K562 (cell line): ENCODE data around the gene HDAC2. TPM values are rescaled to one million over a fixed set of nuclear protein-coding genes. Genes with fewer than 3 reads are reported as not detected.

Source experiments
- BDP1 ChIP-seq: IDR thresholded peaks from 3 replicates; pipeline ENCODE4 v1.6.1; 2011; ENCODE audit not compliant: insufficient read length, insufficient read depth
- CCAR2 ChIP-seq: fragments of 200-400 bp; formaldehyde crosslinking; IDR thresholded peaks from 2 replicates; pipeline ENCODE4 v1.6.1; 2017; ENCODE audit warnings: mild to moderate bottlenecking, low read depth, low read length
- CCNT2 ChIP-seq: IDR thresholded peaks from 2 replicates; pipeline ENCODE4 v1.6.1; 2011; ENCODE audit warnings: borderline replicate concordance, low read depth, mild to moderate bottlenecking, moderate library complexity, mixed read lengths, low read length; ENCODE audit not compliant: insufficient read length; ENCODE audit errors: extremely low read depth
- CHD1 ChIP-seq: fragments of 200-600 bp; sonication (generic); IDR thresholded peaks from one replicate; pipeline ENCODE4 v1.6.1; 2012; ENCODE audit warnings: mild to moderate bottlenecking, moderate library complexity, low read length, inconsistent platforms
- FOXK1 ChIP-seq: sonication (generic); formaldehyde crosslinking; IDR thresholded peaks from 2 replicates; pipeline ENCODE4 v1.8.0; 2022; ENCODE audit warnings: missing genetic modification reagents, mild to moderate bottlenecking, borderline replicate concordance
- MYBL2 ChIP-seq, 2 experiments: fragments of 450-650 bp in 1 of 2; sonication (generic) in 1 of 2; formaldehyde crosslinking in 1 of 2; IDR thresholded peaks; 2 replicates each; pipeline versions ENCODE4 v1.6.1 to v1.8.1; 2017 to 2022; ENCODE audit warnings: borderline replicate concordance in 1 of 2, inconsistent platforms in 1 of 2, low read depth in 1 of 2, mild to moderate bottlenecking in 1 of 2, missing genetic modification reagents in 1 of 2, moderate library complexity in 1 of 2
- NBN ChIP-seq: fragments of 450-650 bp; IDR thresholded peaks from 2 replicates; pipeline ENCODE4 v1.6.1; 2016; ENCODE audit warnings: low read depth, mild to moderate bottlenecking
- NCOA2 ChIP-seq, 2 experiments: fragments of 450-650 bp; IDR thresholded peaks; 2 replicates each; pipeline ENCODE4 v1.6.1; 2018; ENCODE audit warnings: mild to moderate bottlenecking in 2 of 2, moderate library complexity in 1 of 2; ENCODE audit not compliant: partially characterized antibody in 2 of 2
- POLR2A ChIP-seq: fragments of 450-650 bp; conservative IDR thresholded peaks from 2 replicates; pipeline ENCODE4 v1.6.1; 2016
- RBM39 ChIP-seq: fragments of 200-400 bp; formaldehyde crosslinking; optimal IDR thresholded peaks from 2 replicates; pipeline ENCODE3; 2018; ENCODE audit warnings: low read depth, low read length
- RFX5 ChIP-seq: IDR thresholded peaks from 2 replicates; pipeline ENCODE4 v1.6.1; 2011; ENCODE audit warnings: low read depth, mild to moderate bottlenecking, improper control_type of control experiment, low read length
- RNF219 ChIP-seq: fragments of 250-450 bp; sonication (Bioruptor Pico); IDR thresholded peaks from 2 replicates; pipeline ENCODE4 v1.5.0; 2022; ENCODE audit warnings: mild to moderate bottlenecking
- SAP30 ChIP-seq: fragments of 200-600 bp; sonication (generic); IDR thresholded peaks from 2 replicates; pipeline ENCODE4 v1.6.1; 2012; ENCODE audit warnings: borderline replicate concordance, low read depth, mild to moderate bottlenecking, moderate library complexity, low read length, control low read depth, inconsistent platforms; ENCODE audit not compliant: insufficient read depth, poor library complexity, severe bottlenecking
- SNRNP70 ChIP-seq: fragments of 200-400 bp; formaldehyde crosslinking; optimal IDR thresholded peaks from 2 replicates; pipeline ENCODE3; 2017; ENCODE audit warnings: low read depth, low read length
- SOX6 ChIP-seq: fragments of 450-650 bp; IDR thresholded peaks from 2 replicates; pipeline ENCODE4 v1.6.1; 2014; ENCODE audit warnings: mild to moderate bottlenecking
- TAF7 ChIP-seq: fragments of 450-650 bp; IDR thresholded peaks from 2 replicates; pipeline ENCODE4 v1.6.1; 2016; ENCODE audit warnings: missing genetic modification characterization, missing compliant biosample characterization
- TCF3 ChIP-seq: sonication (generic); formaldehyde crosslinking; IDR thresholded peaks from 2 replicates; pipeline ENCODE4 v1.4.0; 2020; ENCODE audit warnings: mild to moderate bottlenecking, missing genetic modification reagents
- ZNF41 ChIP-seq: fragments of 250-450 bp; sonication (Bioruptor Pico); conservative IDR thresholded peaks from 2 replicates; pipeline ENCODE4 v1.4.0; 2020; ENCODE audit warnings: mild to moderate bottlenecking
- ZNF583 ChIP-seq: fragments of 250-450 bp; sonication (Bioruptor Pico); IDR thresholded peaks from 2 replicates; pipeline ENCODE4 v1.4.0; 2020
- ZNF707 ChIP-seq: fragments of 250-450 bp; sonication (Bioruptor Pico); conservative IDR thresholded peaks from 2 replicates; pipeline ENCODE4 v1.8.0; 2022; ENCODE audit warnings: inconsistent platforms, mild to moderate bottlenecking, moderate library complexity
- polyA plus RNA-seq, 8 experiments: library from polyadenylated mRNA; depleted of rRNA in 4 of 8; stranded (reverse) in 5 of 8; unstranded in 3 of 8; fragments of >200 nt; fragmentation: Nextera tagmentation in 2 of 8; fragmentation: Illumina TruSeq in 1 of 8; extraction: Ambion mirVana in 2 of 8; extraction: Trizol in 1 of 8; gene quantifications; 2 replicates each; pipeline versions ENCODE4 v1.2.1 to v1.2.3, GENCODE V29; 2011 to 2014; ENCODE audit warnings: inconsistent platforms in 1 of 8, missing spikeins in 1 of 8
- total RNA-seq, 7 experiments: library from RNA; depleted of rRNA in 6 of 7; stranded (reverse); fragments of >200 nt in 6 of 7; fragmentation: Illumina TruSeq in 2 of 7; extraction: Trizol in 2 of 7; gene quantifications; 2 replicates each; pipeline versions ENCODE4 v1.2.1 to v1.2.3, GENCODE V29; 2011 to 2021; ENCODE audit warnings: low replicate concordance in 1 of 7
- TF ChIP-seq, protein P1 (sequence below): sonication (generic); formaldehyde crosslinking; IDR thresholded peaks from 2 replicates; pipeline ENCODE4 v1.8.0; 2022; ENCODE audit warnings: mild to moderate bottlenecking, missing genetic modification reagents, borderline replicate concordance
- TF ChIP-seq, protein P2 (sequence below): fragments of 450-650 bp; formaldehyde crosslinking; IDR thresholded peaks from 2 replicates; pipeline ENCODE4 v1.4.0; 2020; ENCODE audit warnings: mild to moderate bottlenecking

Gene HDAC2
- total and polyA plus RNA-seq, 9 of the 15 experiments (the other 6 are each of a cell fraction or from before 2014, with no cell fraction given), result 67.0 to 277 (median 151) TPM

DNA sequence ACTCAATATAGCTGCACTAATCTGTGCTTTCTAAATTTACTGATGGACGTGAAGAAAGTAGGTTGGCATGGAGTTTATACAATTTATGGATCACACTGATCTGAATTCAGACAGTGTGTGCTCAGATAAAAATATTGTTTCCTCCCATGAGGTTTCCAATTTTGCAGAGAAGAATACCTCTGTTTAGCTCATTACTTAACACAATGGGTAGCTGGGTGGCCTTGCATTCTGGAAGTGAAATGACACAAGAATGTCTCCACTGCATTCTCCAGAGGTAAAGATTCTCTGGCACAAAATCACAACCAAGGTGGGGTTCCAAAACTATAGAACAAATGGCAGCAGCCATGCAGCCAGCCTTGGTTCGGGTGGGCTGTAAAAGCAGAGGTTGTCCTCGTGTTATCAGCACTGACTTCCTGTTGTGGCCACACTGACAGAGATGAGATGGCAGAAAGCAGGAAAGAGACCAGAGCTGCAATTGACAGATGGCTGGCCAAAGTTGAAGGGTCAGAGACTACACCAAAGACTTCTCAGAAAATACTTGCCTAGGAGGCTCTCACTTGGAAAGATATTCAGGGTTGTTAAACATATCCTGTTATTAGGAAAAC, 50.2 kb downstream of the HDAC2 start (continued):
- TF ChIP-seq, protein P1, sequence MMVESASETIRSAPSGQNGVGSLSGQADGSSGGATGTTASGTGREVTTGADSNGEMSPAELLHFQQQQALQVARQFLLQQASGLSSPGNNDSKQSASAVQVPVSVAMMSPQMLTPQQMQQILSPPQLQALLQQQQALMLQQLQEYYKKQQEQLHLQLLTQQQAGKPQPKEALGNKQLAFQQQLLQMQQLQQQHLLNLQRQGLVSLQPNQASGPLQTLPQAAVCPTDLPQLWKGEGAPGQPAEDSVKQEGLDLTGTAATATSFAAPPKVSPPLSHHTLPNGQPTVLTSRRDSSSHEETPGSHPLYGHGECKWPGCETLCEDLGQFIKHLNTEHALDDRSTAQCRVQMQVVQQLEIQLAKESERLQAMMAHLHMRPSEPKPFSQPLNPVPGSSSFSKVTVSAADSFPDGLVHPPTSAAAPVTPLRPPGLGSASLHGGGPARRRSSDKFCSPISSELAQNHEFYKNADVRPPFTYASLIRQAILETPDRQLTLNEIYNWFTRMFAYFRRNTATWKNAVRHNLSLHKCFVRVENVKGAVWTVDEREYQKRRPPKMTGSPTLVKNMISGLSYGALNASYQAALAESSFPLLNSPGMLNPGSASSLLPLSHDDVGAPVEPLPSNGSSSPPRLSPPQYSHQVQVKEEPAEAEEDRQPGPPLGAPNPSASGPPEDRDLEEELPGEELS (CRISPR knock-in tag), result no peak
- TF ChIP-seq RNF219 (CRISPR knock-in tag), result no peak
- no peak for TF ChIP-seq CHD1
- no peak for TF ChIP-seq SOX6
- TF ChIP-seq TAF7, result no peak
- TF ChIP-seq BDP1, result no peak
- no peak for TF ChIP-seq RFX5
- no peak for TF ChIP-seq SNRNP70
- TF ChIP-seq NCOA2 (IDR thresholded peaks at IDR 0.05; ENCODE audit: partially characterized antibody in 2 of 2), result no peak
- TF ChIP-seq FOXK1 (CRISPR knock-in tag), result no peak
- TF ChIP-seq ZNF41 (CRISPR knock-in tag), result no peak
- no peak for TF ChIP-seq CCNT2
- TF ChIP-seq RBM39, result no peak
- no peak for TF ChIP-seq POLR2A
- no peak for TF ChIP-seq MYBL2 (IDR thresholded peaks at IDR 0.05; ENCODE audit: low read depth)
- no peak for TF ChIP-seq MYBL2 (CRISPR knock-in tag; IDR thresholded peaks at IDR 0.05; ENCODE audit: borderline replicate concordance)
- TF ChIP-seq, protein P2, sequence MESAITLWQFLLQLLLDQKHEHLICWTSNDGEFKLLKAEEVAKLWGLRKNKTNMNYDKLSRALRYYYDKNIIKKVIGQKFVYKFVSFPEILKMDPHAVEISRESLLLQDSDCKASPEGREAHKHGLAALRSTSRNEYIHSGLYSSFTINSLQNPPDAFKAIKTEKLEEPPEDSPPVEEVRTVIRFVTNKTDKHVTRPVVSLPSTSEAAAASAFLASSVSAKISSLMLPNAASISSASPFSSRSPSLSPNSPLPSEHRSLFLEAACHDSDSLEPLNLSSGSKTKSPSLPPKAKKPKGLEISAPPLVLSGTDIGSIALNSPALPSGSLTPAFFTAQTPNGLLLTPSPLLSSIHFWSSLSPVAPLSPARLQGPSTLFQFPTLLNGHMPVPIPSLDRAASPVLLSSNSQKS (CRISPR knock-in tag), result no peak
- no peak for TF ChIP-seq NBN
- no peak for TF ChIP-seq SAP30
- no peak for TF ChIP-seq ZNF707 (CRISPR knock-in tag)
- TF ChIP-seq TCF3, result peak; percentile 80
- no peak for TF ChIP-seq ZNF583 (CRISPR knock-in tag)
- no peak for TF ChIP-seq CCAR2
